AG09319 (cell line): ENCODE results near the gene FAM107B.

Experiments
- DNase-seq: peaks from one replicate; pipeline ENCODE4 v3.0.0-alpha.2; 2010; ENCODE audit warnings: low read depth; ENCODE audit errors: extremely low read depth
- TF ChIP-seq, protein P1 (sequence below): IDR thresholded peaks from 2 replicates; pipeline ENCODE4 v1.5.1; 2011; ENCODE audit warnings: low read depth, mild to moderate bottlenecking, inconsistent platforms, low read length, moderate library complexity

The FAM107B gene

DNA sequence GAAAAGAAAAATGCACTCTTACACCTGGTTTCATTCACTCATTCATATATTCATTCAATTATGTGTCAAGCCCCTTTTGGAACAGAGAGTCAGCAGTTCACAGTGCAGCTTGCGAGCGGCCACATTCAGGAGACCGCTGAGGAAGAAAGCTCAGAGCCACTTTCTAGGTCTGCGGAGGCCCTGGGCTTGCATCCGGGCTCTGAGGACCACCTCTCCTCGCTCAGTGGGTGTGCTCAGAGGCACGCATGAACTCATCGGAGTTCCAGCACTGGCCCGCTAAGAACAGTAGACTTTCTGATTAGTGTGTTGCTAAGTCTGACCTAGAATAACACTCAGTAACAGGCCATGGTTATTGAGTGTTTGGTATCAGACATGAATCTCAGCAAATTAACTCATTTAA lies 1.8 kb upstream of the FAM107B start:
- TF ChIP-seq, protein P1, sequence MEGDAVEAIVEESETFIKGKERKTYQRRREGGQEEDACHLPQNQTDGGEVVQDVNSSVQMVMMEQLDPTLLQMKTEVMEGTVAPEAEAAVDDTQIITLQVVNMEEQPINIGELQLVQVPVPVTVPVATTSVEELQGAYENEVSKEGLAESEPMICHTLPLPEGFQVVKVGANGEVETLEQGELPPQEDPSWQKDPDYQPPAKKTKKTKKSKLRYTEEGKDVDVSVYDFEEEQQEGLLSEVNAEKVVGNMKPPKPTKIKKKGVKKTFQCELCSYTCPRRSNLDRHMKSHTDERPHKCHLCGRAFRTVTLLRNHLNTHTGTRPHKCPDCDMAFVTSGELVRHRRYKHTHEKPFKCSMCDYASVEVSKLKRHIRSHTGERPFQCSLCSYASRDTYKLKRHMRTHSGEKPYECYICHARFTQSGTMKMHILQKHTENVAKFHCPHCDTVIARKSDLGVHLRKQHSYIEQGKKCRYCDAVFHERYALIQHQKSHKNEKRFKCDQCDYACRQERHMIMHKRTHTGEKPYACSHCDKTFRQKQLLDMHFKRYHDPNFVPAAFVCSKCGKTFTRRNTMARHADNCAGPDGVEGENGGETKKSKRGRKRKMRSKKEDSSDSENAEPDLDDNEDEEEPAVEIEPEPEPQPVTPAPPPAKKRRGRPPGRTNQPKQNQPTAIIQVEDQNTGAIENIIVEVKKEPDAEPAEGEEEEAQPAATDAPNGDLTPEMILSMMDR = no peak
- no peak for DNase-seq

DNA sequence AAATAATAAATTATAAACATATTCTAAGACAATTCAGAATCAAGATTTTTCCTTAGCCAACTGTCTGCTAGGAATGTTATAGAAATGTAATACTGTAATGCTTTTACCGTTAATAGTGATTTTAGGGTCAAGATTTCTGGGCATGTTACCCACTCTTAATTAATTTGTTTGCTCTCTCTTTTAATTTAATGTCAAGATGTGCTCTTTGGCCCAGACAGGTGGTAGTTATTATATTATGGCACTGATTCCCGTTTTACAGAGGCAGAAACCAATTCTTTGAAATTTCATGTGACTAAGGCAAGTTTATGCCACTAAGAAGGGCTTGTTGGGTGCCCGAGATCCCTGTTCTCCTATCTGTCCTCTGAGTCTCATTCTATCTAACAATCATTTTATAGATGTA lies 959 bp upstream of the FAM107B start:
- peak; percentile 34 for DNase-seq

DNA sequence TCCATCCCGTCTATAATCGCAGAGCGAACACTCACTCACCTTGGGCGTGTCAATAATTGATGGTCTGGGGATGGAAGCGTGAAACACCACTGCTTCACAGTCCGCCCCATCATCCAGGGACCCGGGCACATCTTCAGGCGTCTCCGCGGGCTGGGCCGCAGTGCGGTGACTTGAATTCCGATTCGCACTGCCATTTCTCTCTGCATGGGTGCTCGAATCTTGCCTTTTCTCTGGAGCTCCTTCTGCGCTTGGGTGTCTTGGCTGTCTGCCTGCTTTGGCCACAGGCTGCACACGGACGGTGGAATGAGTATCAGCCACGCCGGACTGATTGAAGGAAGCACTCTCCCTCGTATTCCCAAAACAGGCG lies 500 bp downstream of the FAM107B start:
- no peak for DNase-seq
- TF ChIP-seq, protein P1 = no peak

More for the DNA sequence above, 959 bp upstream of the FAM107B start:
- TF ChIP-seq, protein P1 = no peak

DNA sequence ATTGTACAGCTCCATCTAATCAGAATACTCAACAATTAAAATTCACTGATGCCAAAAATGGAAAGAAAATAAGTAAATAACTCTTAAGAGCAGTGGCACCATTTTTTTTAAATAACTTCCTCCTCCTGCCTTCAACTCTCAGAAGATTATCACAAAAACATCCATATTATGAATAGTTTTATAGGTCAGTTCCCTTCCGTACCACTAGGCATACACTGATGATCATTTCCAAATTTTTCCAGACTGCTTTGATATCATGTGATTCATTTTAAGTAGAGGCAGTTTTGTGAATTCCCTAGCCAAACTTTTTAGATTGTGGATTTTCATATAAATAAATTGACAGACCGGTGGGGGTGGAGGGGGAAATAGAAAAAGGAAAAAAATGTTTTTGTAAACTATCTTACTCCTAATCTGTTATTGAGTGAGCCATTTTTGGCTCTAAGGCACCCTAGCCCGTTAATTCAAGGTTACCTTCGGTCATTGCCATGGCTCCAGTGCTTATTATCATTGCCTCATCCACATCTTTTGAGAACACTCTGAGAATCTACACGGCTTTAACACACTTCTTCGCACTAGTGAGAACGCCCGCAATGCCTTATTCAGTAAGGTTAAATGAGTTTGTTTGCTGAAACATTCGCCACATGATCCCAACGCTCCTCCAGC lies 1.0 kb downstream of the FAM107B start:
- TF ChIP-seq, protein P1 = no peak
- DNase-seq = no peak

DNA sequence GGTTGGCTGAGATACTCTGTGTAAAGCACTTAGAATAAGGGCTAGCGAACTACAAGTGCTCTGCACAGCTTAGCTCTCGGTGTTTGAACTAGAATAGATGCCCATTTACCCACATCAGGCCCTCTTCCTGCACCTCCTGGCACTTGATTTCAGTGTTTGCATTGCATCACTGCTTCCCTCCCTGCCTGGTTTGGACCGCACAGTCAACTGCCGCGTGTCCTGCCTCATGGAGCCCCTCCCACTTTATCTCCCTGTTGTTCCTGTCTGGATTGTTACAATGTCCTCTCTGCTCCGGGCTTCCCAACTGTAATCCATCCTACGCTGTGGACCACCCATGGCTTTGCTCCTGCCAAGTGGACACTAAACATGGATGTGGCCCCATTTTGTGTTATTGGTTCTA lies 2.3 kb downstream of the FAM107B start:
- TF ChIP-seq, protein P1 = no peak
- no peak for DNase-seq

DNA sequence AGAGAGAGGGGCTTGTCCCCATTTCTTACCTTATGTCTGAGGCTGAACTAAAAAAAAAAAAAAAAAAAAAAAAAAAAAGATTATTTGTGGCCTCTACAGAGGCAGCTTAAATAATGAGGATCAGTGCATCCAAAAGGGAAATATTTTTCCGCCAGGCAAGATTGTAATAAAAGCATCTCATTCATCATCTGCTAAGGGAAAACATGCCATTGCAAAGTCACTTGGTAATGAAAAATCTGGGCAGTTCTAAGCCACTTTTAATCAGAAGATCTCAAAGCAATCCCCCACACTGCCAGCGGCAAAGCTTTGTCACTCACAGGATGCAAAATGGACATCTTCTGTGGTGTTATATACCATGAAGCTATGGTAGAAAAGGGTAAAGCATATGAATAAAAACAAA lies 3.8 kb downstream of the FAM107B start:
- TF ChIP-seq, protein P1 = no peak

DNA sequence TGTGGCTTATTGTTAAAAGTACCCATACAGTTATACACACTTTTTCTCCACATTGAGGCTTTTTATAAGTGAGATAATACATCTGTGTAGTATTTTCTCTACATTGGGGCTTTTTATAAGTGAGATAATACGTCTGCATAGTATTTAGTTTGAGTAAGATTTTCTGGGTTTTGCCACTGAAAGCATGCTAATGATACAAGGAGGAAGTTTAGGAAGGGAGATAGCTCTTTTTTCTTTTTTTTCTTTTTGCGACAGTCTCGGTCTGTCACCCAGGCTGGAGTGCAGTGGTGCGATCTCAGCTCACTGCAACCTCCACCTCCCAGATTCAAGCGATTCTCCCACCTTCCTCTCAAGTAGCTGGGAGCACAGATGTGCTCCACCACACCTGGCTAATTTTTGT lies 13.3 kb downstream of the FAM107B start:
- no peak for DNase-seq
- TF ChIP-seq, protein P1 = no peak

More for the DNA sequence above, 3.8 kb downstream of the FAM107B start:
- DNase-seq = no peak
